ENCODE data around the gene MT1G.

Gene MT1G

DNA sequence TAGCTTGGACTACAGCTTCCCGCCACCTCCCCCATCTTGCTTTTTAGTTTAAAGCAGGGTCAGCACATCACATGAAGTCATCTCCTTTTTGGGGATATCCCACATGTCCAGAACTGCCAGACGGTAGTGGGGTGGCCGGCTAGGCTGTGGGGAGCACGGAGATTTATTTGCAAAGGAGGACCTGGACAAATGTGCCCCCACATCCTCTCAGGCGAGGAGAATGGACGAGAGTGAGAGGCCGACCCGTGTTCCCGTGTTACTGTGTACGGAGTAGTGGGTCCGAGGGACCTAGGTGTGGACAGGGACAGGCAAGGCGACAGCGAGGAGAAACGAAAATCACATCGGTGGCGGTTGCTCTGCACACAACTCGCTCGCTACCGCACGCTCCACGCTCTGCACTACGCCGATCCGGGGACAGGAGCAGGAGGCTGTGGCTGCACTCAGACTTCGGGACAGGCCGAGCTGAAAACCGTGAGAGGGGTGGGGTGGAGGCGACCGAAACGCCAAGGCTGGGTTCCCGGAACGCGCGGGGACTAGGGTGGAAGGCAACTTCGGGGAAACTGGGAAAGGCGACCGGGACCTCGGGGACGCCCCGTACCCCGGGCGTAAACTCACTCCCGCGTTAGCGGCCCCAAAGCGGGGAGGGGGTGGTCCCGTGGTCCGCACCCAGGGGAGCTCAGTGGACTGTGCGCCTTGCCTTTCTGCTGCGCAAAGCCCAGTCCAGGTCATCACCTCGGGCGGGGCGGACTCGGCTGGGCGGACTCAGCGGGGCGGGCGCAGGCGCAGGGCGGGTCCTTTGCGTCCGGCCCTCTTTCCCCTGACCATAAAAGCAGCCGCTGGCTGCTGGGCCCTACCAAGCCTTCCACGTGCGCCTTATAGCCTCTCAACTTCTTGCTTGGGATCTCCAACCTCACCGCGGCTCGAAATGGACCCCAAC is 29.8 kb downstream of the MT1G start, which contains the start of gene MT1A:
Gene MT1A, plus strand, starts transcription at position 853 of the 937 bp plus-strand sequence. Its CDS starts 73 bp downstream, at position 926.
- peak within 1 kb of the TSS; percentile 76 to 79 (median 77) for H3K4me3 Mint-ChIP-seq
- H3K9me3 Mint-ChIP-seq = no peaks in the 10 kb centered on the region
- no peak for TF ChIP-seq CTCF (IDR thresholded peaks at IDR 0.05; ENCODE audit: unreplicated experiment in 3 of 3)
- H3K27me3 Mint-ChIP-seq (ENCODE audit: low read depth) = peaks cover 100% of the 10 kb centered on the region
- H3K4me1 Mint-ChIP-seq = peaks cover 4% of the 10 kb centered on the region
- H3K36me3 Mint-ChIP-seq (ENCODE audit: low read depth) = no peaks in the 10 kb centered on the region
- no peak within 1 kb of the TSS for H3K27ac Mint-ChIP-seq

DNA sequence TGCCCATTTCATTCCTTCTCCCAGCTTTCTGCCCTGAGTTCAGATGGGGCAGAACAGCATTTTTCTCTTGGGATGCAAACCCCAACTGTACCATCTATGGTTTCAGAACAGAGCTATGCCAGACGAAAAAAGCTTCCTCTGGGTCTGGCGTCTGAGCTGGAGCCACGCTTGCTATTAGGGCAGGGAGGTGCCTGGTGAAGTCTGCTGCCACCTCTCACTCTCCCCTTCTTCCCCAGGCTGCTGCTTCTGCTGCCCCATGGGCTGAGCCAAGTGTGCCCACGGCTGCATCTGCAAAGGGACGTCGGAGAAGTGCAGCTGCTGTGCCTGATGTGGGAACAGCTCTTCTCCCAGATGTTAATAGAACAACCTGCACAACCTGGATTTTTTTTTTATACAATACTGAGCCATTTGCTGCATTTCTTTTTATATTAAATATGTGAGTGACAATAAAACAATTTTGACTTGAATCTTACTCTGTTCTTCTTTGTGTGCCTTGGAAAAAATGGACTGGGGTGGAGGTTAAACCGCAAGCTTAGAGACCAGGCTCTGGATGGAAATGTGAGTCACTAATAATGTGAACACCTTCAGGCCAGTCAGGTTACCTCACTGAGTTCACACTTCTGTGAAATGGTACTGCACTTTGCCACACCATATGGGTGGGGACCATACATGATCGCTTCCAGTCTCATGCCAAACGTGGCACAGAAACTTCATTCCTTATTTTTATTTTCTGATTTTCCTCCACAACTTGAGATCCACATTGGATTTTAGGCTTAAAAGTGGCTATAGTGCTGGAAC is 31.1 kb downstream of the MT1G start:
- Mint-ChIP-seq H3K36me3 (ENCODE audit: low read depth) (no peaks in the 10 kb centered on the region), H3K4me3 (peak overlapping the region in 1 of 3 experiments; percentile 76), H3K9me3 (no peaks in the 10 kb centered on the region), H3K4me1 (peaks cover 4% of the 10 kb centered on the region), H3K27me3 (ENCODE audit: low read depth) (peaks cover 100% of the 10 kb centered on the region), H3K27ac (no peak overlapping the region)
- TF ChIP-seq CTCF (IDR thresholded peaks at IDR 0.05; ENCODE audit: unreplicated experiment in 3 of 3) = no peak

DNA sequence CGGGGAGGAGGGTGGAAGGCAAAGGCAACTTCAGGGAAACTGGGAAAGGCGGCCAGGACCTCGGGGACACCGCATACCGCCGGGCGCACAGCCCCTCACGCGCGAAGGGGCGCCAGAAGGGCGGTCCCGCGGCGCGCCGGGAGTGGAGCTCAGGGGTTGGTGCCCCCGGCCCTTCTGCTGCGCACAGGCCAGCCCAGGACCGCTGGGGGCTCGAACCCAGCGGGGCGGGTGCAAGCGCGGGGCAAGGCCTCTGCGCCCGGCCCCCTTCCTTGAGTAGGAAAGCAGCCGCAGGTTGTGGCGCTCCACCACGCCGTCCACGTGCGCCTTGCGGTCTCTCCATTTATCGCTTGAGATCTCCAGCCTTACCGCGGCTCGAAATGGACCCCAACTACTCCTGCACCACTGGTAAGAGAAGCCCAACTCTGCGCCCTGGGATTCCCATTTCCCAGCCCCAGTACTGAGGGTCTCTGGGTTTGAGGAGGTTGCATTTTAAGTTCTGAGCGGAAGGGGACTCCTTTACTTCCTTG is 32.4 kb downstream of the MT1G start:
- Mint-ChIP-seq H3K27me3 (ENCODE audit: low read depth) (peaks cover 100% of the 10 kb centered on the region), H3K36me3 (ENCODE audit: low read depth) (no peaks in the 10 kb centered on the region), H3K4me1 (peaks cover 4% of the 10 kb centered on the region), H3K27ac (no peak overlapping the region), H3K4me3 (peak overlapping the region in 1 of 3 experiments; percentile 28), H3K9me3 (no peaks in the 10 kb centered on the region)
- TF ChIP-seq CTCF (IDR thresholded peaks at IDR 0.05; ENCODE audit: unreplicated experiment in 3 of 3) = no peak

DNA sequence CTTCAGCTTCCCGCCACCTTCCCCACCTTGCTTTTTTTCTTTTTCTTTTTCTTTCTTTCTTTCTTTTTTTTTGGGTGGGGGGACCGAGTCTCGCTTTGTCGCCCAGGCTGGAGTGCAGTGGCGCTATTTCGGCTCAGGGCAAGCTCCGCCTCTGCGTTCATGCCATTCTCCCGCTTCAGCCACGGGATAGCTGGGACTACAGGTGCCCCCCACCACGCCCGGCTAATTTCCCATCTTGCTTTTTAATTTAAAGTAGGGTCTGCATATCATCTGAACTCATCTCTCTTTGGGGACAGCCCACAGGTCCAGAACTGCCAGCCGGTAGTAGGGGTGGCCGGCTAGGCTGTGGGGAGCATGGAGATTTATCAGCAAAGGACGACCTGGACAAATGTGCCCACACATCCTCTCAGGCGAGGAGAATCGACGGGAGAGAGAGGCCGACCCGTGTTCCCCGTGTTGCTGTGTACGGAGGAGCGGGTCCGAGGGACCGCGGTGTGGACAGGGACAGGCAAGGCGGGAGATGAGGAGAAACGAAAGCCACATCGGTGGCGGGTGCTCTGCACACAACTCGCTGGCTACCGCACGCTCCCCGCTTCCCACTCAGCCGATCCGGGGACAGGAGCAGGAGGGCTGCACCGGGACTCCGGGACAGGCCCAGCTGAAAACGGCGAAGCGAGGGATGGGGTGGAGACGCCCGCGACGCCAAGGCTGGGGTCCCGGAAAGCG is 33.0 kb downstream of the MT1G start:
- TF ChIP-seq CTCF (IDR thresholded peaks at IDR 0.05; ENCODE audit: unreplicated experiment in 3 of 3) = no peak
- no peaks in the 10 kb centered on the region for H3K36me3 Mint-ChIP-seq (ENCODE audit: low read depth)
- peaks cover 4% of the 10 kb centered on the region for H3K4me1 Mint-ChIP-seq
- no peak overlapping the region for H3K27ac Mint-ChIP-seq
- peak overlapping the region; percentile 23 to 69 (median 48) for H3K4me3 Mint-ChIP-seq
- H3K27me3 Mint-ChIP-seq (ENCODE audit: low read depth) = peaks cover 100% of the 10 kb centered on the region
- H3K9me3 Mint-ChIP-seq = no peaks in the 10 kb centered on the region

DNA sequence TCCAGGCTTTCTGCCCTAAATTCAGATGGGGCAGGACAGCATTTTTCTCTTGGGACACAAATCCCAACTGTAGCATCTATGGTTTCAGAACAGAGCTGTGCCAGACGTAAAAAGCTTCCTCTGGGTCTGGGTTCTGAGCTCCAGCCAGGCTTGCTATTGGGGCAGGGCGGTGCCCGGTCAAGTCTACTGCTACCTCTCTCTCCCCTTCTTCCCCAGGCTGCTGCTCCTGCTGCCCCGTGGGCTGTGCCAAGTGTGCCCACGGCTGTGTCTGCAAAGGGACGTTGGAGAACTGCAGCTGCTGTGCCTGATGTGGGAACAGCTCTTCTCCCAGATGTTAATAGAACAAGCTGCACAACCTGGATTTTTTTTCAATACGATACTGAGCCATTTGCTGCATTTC is 34.3 kb downstream of the MT1G start:
- H3K9me3 Mint-ChIP-seq = no peaks in the 10 kb centered on the region
- TF ChIP-seq CTCF (IDR thresholded peaks at IDR 0.05; ENCODE audit: unreplicated experiment in 3 of 3) = no peak
- H3K27ac Mint-ChIP-seq = no peak overlapping the region
- peaks cover 100% of the 10 kb centered on the region for H3K27me3 Mint-ChIP-seq (ENCODE audit: low read depth)
- peak overlapping the region; percentile 34 to 80 (median 69) for H3K4me3 Mint-ChIP-seq
- no peaks in the 10 kb centered on the region for H3K36me3 Mint-ChIP-seq (ENCODE audit: low read depth)
- H3K4me1 Mint-ChIP-seq = peaks cover 4% of the 10 kb centered on the region

Data from nephron (organoid).